Fibroblast of villous mesenchyme (primary cell): Measurements from ENCODE around the gene ROPN1L. TPM values are rescaled to one million over a fixed set of nuclear protein-coding genes. Genes with fewer than 3 reads are reported as not detected.

Source experiments
- DNase-seq: peaks from one replicate; pipeline ENCODE4 v3.0.0-alpha.2; 2010; ENCODE audit warnings: low read depth
- H3K4me3 ChIP-seq: 2 replicates; pipeline ENCODE4 v1.5.1; 2011; ENCODE audit warnings: low read depth, mild to moderate bottlenecking, low read length
- total RNA-seq: library from RNA; depleted of rRNA; stranded (reverse); fragments of >200 nt; gene quantifications from 2 replicates; pipeline ENCODE4 v1.2.3, GENCODE V29; 2012
- TF ChIP-seq, protein P1 (sequence below): IDR thresholded peaks from 2 replicates; pipeline ENCODE4 v1.5.1; 2012; ENCODE audit warnings: low read depth, mild to moderate bottlenecking, low read length; ENCODE audit not compliant: insufficient read depth

Gene ROPN1L
- total RNA-seq, 1 donor, result 0.43 TPM

DNA sequence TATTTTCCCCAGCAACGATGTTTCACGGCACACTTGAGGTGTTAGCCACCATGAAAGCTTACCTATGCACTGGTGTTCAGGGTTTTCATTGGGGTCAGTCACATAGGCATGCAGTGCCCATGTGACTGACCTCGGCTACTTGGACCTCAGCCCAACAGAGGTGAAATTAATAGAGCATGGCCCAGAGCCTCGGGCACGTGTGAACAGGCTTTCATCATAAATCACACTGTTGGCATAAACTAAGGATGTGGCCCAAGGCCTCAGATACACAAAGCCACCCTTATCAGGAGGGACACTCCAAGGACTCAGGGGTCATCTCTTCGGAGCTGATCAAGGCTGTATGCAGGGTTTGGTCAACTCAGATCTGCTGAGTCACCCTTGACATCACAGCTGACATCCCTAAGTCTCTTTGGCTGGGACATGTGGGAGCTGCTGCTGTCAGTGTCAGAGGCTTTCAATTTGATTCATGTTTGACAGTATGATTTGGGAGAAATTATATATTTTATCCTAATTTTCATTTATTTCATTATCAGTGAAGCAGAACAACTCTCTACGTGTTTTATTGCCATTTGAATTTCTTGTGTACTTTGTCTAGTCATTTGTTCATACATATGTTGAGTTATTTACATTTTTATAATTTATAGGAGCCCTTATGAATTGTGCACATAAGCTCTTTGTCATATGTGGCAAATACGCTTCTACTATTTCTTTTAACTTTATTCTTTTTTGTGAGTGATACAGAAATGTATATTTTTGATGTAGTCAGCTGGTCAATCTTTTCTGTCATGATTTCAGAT, 62.5 kb downstream of the ROPN1L start:
- DNase-seq, result peak; percentile 25
- TF ChIP-seq, protein P1, sequence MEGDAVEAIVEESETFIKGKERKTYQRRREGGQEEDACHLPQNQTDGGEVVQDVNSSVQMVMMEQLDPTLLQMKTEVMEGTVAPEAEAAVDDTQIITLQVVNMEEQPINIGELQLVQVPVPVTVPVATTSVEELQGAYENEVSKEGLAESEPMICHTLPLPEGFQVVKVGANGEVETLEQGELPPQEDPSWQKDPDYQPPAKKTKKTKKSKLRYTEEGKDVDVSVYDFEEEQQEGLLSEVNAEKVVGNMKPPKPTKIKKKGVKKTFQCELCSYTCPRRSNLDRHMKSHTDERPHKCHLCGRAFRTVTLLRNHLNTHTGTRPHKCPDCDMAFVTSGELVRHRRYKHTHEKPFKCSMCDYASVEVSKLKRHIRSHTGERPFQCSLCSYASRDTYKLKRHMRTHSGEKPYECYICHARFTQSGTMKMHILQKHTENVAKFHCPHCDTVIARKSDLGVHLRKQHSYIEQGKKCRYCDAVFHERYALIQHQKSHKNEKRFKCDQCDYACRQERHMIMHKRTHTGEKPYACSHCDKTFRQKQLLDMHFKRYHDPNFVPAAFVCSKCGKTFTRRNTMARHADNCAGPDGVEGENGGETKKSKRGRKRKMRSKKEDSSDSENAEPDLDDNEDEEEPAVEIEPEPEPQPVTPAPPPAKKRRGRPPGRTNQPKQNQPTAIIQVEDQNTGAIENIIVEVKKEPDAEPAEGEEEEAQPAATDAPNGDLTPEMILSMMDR, result no peak

DNA sequence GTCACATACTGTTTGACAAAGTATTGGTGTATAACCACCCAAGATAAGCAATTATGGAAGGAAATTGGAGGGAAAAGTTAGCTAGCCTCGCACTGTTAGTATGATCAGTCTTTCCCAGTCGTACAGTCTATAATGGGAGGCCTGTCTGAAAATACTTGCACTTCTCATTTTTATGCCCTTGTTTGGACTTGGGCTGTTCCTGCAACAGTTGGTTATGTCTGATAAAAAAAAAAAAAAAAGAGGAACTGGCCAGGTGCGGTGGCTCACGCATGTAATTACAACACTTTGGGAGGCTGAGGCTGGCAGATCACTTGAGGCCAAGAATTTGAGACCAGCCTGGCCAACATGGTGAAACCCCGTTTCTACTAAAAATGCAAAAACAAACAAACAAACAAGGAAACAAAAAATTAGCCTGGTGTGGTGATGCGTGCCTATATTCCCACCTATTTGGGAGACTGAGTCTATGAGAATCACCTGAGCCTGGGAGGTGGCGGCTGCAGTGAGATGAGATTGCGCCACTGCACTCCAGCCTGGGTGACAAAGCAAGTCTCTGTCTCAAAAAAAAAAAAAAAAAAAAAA, 63.9 kb downstream of the ROPN1L start:
- no peak overlapping the region for H3K4me3 ChIP-seq
- TF ChIP-seq, protein P1, result no peak
- no peak for DNase-seq

More for the DNA sequence above, 62.5 kb downstream of the ROPN1L start:
- H3K4me3 ChIP-seq, result no peak overlapping the region

DNA sequence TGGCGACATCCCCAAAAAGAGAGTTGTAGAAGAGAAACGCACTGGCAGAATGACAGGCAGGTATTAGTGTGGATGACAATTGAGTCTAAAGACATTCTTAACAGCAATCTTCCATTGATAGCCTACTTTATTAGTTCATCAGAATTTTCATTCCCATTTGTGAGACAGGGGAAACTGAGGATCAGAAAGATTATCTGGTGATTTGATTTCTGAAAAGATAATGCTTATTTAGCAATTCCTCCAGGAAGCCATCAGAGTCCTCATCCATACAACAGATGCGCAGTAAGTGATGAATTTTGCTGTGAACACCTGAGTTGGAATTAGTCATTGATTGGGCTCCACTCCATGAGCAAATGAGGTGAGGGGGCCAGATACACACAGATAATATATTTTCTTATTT, 64.9 kb downstream of the ROPN1L start:
- TF ChIP-seq, protein P1, result no peak
- no peak for DNase-seq
- no peak overlapping the region for H3K4me3 ChIP-seq

DNA sequence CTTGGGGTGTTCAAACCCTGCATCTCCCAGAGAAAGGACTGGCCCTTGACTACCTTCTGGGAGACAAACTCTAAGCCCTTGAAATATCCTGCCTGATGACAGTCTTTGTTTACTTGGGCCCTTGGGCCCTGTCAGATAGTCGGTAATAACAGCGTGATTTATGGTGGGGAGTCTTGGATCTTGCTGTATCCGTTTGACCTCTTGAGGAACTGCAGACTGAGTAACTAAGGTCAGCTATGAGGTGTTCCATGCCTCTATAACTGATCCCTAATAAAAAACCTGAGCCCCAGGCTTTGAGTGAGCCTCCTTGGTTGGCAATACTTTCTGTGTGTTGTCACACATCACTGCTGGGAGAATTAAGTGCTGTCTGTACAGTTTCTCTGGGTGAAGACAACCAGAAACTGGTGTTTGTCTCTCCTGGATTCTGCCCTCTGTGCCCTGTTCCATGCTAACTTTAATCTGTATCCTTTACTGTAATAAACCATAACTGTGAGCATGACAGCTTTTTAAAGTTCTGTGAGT, 66.0 kb downstream of the ROPN1L start:
- no peak overlapping the region for H3K4me3 ChIP-seq
- peak; percentile 97 for DNase-seq
- TF ChIP-seq, protein P1, result no peak

DNA sequence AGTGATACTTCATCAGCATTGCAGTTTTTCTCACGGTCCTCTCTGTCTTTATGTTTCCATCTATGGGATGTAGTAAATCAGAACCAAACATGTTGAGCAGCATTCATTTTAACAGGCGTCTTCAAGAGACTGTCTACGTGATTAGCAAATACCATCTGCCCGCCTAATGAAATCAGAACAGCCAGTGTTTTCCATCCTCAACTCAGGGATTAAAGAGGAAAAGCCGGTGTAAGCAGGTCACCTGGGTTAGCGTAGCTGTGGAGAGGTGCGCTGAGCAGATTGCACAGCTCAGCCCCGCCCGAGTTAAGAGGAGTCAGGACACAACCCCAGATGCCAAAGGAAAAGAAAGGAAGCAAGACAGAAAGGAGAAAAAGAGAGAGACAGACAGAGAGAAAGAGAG, 67.9 kb downstream of the ROPN1L start:
- DNase-seq, result peak; percentile 37
- TF ChIP-seq, protein P1, result no peak
- no peak overlapping the region for H3K4me3 ChIP-seq

DNA sequence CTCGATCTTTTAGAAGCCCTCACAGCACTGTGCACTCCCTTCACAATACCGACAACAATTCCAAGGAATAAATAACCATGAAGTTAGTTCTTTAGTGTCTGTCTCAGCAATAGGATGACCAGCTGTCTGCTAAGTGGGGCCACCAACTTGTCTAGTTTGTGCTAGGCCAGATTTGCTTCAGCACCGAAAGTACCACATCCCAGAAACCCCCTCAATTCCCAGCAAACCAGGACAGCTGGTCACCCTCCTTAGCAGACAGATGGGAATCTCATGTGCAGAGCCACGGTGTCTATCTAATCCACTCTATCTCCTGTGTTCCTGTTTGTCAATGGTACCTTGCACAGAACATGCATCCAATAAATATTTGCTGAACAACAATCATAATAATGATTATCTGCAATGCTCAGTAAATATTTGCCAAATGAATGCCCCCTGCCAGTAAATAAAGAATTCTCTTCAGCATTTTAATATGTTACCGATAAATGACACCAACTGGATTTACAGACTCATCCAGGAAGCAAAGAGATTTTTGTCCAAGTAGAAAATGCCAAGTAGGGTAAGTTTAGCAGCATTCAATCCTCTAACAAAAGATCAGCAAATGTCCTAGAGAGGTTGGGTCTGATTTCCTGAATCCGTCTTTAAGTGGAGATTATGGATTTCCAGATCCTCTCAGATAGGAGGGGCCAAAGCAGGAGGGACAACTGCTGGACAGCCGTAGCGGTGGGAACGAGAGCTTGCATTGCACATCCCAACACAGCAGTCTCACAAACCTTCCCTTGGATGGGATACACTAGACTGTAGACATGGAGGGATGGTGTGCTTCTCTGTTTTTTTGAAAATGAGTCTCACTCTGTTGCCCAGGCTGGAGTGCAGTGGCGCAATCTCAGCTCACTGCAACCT, 70.3 kb downstream of the ROPN1L start:
- TF ChIP-seq, protein P1, result no peak
- no peak overlapping the region for H3K4me3 ChIP-seq
- DNase-seq, result no peak
